Measurements from ENCODE around the gene PHLDB3. TPM values are rescaled to one million over a fixed set of nuclear protein-coding genes. Genes with fewer than 3 reads are reported as not detected.

Gene PHLDB3
- polyA plus RNA-seq, 2 of the 4 experiments (the other 2 are of a cell fraction), result 5.5 to 12.0 TPM

GRCh38 chr19:43495082-43495481 is 9.5 kb downstream of the PHLDB3 start:
- Histone ChIP-seq H3K4me2 (no peak overlapping the region), H3K9me3 (no peaks in the 10 kb centered on the region), H3K27ac (no peak overlapping the region), H3K4me3 (no peak overlapping the region), H3K4me1 (peaks cover 4% of the 10 kb centered on the region; the same call in 1 of the 3 replicates)
- DNase-seq (ENCODE audit: low read depth in 1 of 2, low spot score in 1 of 2), result no peak
- TF ChIP-seq TP53 (CRISPR knock-in tag; IDR thresholded peaks at IDR 0.05) (no peak), HOXB5 (CRISPR knock-in tag; IDR thresholded peaks at IDR 0.05) (no peak), JUNB (IDR thresholded peaks at IDR 0.05) (no peak), CBX2 (IDR thresholded peaks at IDR 0.05; ENCODE audit: borderline replicate concordance, low read depth) (no peak), FOXS1 (CRISPR knock-in tag; IDR thresholded peaks at IDR 0.05) (no peak), CTCF (IDR thresholded peaks at IDR 0.05) (no peak), PHF8 (IDR thresholded peaks at IDR 0.05; ENCODE audit: borderline replicate concordance, low read depth) (no peak), KDM5A (IDR thresholded peaks at IDR 0.05) (no peak), HDAC2 (IDR thresholded peaks at IDR 0.05) (no peak), SREBF2 (IDR thresholded peaks at IDR 0.05) (no peak), MYC (IDR thresholded peaks at IDR 0.05; ENCODE audit: borderline replicate concordance, low read length) (no peak), RARB (CRISPR knock-in tag; IDR thresholded peaks at IDR 0.05) (no peak)
- TF ChIP-seq, protein P1, sequence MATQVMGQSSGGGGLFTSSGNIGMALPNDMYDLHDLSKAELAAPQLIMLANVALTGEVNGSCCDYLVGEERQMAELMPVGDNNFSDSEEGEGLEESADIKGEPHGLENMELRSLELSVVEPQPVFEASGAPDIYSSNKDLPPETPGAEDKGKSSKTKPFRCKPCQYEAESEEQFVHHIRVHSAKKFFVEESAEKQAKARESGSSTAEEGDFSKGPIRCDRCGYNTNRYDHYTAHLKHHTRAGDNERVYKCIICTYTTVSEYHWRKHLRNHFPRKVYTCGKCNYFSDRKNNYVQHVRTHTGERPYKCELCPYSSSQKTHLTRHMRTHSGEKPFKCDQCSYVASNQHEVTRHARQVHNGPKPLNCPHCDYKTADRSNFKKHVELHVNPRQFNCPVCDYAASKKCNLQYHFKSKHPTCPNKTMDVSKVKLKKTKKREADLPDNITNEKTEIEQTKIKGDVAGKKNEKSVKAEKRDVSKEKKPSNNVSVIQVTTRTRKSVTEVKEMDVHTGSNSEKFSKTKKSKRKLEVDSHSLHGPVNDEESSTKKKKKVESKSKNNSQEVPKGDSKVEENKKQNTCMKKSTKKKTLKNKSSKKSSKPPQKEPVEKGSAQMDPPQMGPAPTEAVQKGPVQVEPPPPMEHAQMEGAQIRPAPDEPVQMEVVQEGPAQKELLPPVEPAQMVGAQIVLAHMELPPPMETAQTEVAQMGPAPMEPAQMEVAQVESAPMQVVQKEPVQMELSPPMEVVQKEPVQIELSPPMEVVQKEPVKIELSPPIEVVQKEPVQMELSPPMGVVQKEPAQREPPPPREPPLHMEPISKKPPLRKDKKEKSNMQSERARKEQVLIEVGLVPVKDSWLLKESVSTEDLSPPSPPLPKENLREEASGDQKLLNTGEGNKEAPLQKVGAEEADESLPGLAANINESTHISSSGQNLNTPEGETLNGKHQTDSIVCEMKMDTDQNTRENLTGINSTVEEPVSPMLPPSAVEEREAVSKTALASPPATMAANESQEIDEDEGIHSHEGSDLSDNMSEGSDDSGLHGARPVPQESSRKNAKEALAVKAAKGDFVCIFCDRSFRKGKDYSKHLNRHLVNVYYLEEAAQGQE (IDR thresholded peaks at IDR 0.05), result no peak
- TF ChIP-seq, protein P2, sequence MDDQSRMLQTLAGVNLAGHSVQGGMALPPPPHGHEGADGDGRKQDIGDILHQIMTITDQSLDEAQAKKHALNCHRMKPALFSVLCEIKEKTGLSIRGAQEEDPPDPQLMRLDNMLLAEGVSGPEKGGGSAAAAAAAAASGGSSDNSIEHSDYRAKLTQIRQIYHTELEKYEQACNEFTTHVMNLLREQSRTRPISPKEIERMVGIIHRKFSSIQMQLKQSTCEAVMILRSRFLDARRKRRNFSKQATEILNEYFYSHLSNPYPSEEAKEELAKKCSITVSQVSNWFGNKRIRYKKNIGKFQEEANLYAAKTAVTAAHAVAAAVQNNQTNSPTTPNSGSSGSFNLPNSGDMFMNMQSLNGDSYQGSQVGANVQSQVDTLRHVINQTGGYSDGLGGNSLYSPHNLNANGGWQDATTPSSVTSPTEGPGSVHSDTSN (IDR thresholded peaks at IDR 0.05), result no peak
- no peak for ATAC-seq
- 81% methylated on average over 8 of the region's 8 CpGs for WGBS (ENCODE audit: missing lambda C conversion rate)
- no peak for FAIRE-seq
- ChIA-PET CTCF (interaction anchor here (0.7 to 12.1 kb wide), 8 partner anchors 12 to 57 kb away, joined by 3 to 89 read pairs (median 4); no protein-coding TSS in a partner anchor), POLR2A (interaction anchor here (0.5 kb wide), 1 partner anchor 33 kb away, joined by 3 read pairs; no protein-coding TSS in a partner anchor)

DNA sequence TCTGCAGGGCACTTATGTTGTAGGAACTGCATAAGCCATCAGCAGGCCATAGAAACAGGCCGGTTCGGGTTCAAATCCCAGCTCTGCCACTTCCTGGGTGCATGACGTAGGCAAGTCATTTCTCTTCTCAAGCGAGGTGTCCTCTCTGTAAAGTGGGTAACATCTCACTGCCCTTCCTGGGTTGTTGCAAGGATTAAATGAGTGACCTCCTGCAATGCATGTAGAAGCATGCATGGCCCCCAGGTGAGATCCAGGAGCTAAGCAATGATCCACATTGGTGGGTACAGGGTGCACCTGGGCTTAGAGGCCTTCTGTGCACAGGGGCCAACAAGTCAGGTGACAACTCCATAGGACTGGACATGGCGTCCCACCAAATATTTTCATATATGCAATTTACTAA is 13.8 kb downstream of the PHLDB3 start:
- Histone ChIP-seq H3K9me3 (no peaks in the 10 kb centered on the region), H3K4me2 (no peak overlapping the region), H3K4me1 (no peaks in the 10 kb centered on the region), H3K27ac (no peak overlapping the region), H3K4me3 (no peak overlapping the region)
- ATAC-seq (no peak), FAIRE-seq (no peak), DNase-seq (ENCODE audit: low read depth in 1 of 2, low spot score in 1 of 2) (no peak)
- 70% methylated on average over 5 of the region's 5 CpGs for WGBS (ENCODE audit: missing lambda C conversion rate)
- CTCF ChIA-PET, result interaction anchor here (1.2 to 12.1 kb wide), 5 partner anchors 13 to 46 kb away, joined by 4 to 89 read pairs (median 6); partner anchors contain the start of gene PHLDB3
- TF ChIP-seq JUN (IDR thresholded peaks at IDR 0.05) (no peak), ZNF302 (CRISPR knock-in tag; IDR thresholded peaks at IDR 0.05) (no peak), FOSL2 (IDR thresholded peaks at IDR 0.05) (no peak), FOSL2 (CRISPR knock-in tag; IDR thresholded peaks at IDR 0.05) (no peak), RARB (CRISPR knock-in tag; IDR thresholded peaks at IDR 0.05) (no peak), ESRRA (IDR thresholded peaks at IDR 0.05; ENCODE audit: borderline replicate concordance, low read length) (no peak), EHMT2 (IDR thresholded peaks at IDR 0.05; ENCODE audit: low read depth) (no peak), FOXS1 (CRISPR knock-in tag; IDR thresholded peaks at IDR 0.05) (no peak), EHF (CRISPR knock-in tag; IDR thresholded peaks at IDR 0.05) (no peak), ZSCAN20 (CRISPR knock-in tag; IDR thresholded peaks at IDR 0.05) (no peak), HOXB13 (CRISPR knock-in tag; IDR thresholded peaks at IDR 0.05; ENCODE audit: low read depth) (no peak), FOSB (CRISPR knock-in tag; IDR thresholded peaks at IDR 0.05) (no peak), HOXB5 (CRISPR knock-in tag; IDR thresholded peaks at IDR 0.05) (no peak), KDM1A (IDR thresholded peaks at IDR 0.05; ENCODE audit: low read depth) (no peak), JUNB (IDR thresholded peaks at IDR 0.05) (no peak)
- TF ChIP-seq, protein P2 (IDR thresholded peaks at IDR 0.05), result no peak
- TF ChIP-seq, protein P3, sequence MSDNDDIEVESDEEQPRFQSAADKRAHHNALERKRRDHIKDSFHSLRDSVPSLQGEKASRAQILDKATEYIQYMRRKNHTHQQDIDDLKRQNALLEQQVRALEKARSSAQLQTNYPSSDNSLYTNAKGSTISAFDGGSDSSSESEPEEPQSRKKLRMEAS (IDR thresholded peaks at IDR 0.05), result no peak
- POLR2A ChIA-PET, result no interaction called here
